Upper lobe of right lung (tissue), 1 donor: Measurements from ENCODE around the gene OSBPL9. TPM values are rescaled to one million over a fixed set of nuclear protein-coding genes. Genes with fewer than 3 reads are reported as not detected.
A peak's percentile ranks its signal among the peaks of the same experiment; 100 is the strongest.
"Not testable (repeated sequence)": the region's sequence is repeated elsewhere in the genome, so short reads cannot be mapped to it uniquely, and the experiment has no call there.

ENCODE experiments used
- ATAC-seq: fragments of 200-7000 bp; cut with Tn5 transposase; one replicate; pipeline ENCODE4 v1.9.1; 2020; ENCODE audit warnings: mild to moderate bottlenecking, moderate library complexity
- DNase-seq: peaks from one replicate; pipeline ENCODE4 v3.0.0-alpha.2; 2020
- H3K27ac ChIP-seq: fragments of 200-600 bp; one replicate; pipeline ENCODE4 v1.8.0; 2022
- H3K27me3 ChIP-seq: fragments of 200-600 bp; one replicate; pipeline ENCODE4 v1.8.0; 2022; ENCODE audit warnings: mild to moderate bottlenecking
- H3K36me3 ChIP-seq: fragments of 200-600 bp; one replicate; pipeline ENCODE4 v1.8.0; 2022
- H3K4me1 ChIP-seq: fragments of 200-600 bp; one replicate; pipeline ENCODE4 v1.8.0; 2022
- H3K4me3 ChIP-seq: fragments of 200-600 bp; one replicate; pipeline ENCODE4 v1.8.0; 2022; ENCODE audit warnings: mild to moderate bottlenecking
- H3K9me3 ChIP-seq: fragments of 200-600 bp; one replicate; pipeline ENCODE4 v1.8.0; 2022
- CTCF ChIP-seq: fragments of 200-600 bp; IDR thresholded peaks from one replicate; pipeline ENCODE4 v1.8.0; 2022; ENCODE audit warnings: antibody characterized with exemption
- intact Hi-C: fragments of 100-400 bp; cut with DNase I; formaldehyde crosslinking; loops from one replicate; pipeline ENCODE4 v1.11.0; 2022
- total RNA-seq: library from RNA; stranded (reverse); fragmentation: NEBNext Ultra II Directional; extraction: Animal tissue kit (Norgen Biotek cat#: 25700); gene quantifications from one replicate; pipeline ENCODE4 v1.2.1, GENCODE V29; 2021
- donor health status: DM: no; HTN: yes; CAD: no; lungs with severe emphysema.

Gene OSBPL9
- total RNA-seq, 1 donor from 2014 or later, result 72.7 TPM

GRCh38 chr1:51594716-51595115 is 22.2 kb upstream of the OSBPL9 start:
- Histone ChIP-seq H3K4me1 (no peaks in the 10 kb centered on the region), H3K36me3 (no peaks in the 10 kb centered on the region), H3K27ac (no peak overlapping the region), H3K4me3 (no peak overlapping the region), H3K27me3 (no peaks in the 10 kb centered on the region), H3K9me3 (no peaks in the 10 kb centered on the region)
- ATAC-seq, result no peak
- TF ChIP-seq CTCF, result no peak
- no peak for DNase-seq
- intact Hi-C loops, result no loop called here

- TF ChIP-seq CTCF, result no peak
- Histone ChIP-seq H3K27ac (no peak overlapping the region), H3K4me1 (peaks cover 9% of the 10 kb centered on the region), H3K36me3 (no peaks in the 10 kb centered on the region), H3K27me3 (no peaks in the 10 kb centered on the region), H3K4me3 (no peak overlapping the region), H3K9me3 (no peaks in the 10 kb centered on the region)
- DNase-seq, result no peak
- intact Hi-C loops, result no loop called here
- peak; percentile 62 for ATAC-seq
These were observed 16.4 kb upstream of the OSBPL9 start for GRCh38 chr1:51600529-51600928.

GRCh38 chr1:51600965-51601364 is 15.9 kb upstream of the OSBPL9 start:
- H3K4me3 ChIP-seq, result no peak overlapping the region
- H3K27me3 ChIP-seq, result no peaks in the 10 kb centered on the region
- H3K36me3 ChIP-seq, result no peaks in the 10 kb centered on the region
- peaks cover 9% of the 10 kb centered on the region for H3K4me1 ChIP-seq
- intact Hi-C loops, result no loop called here
- DNase-seq (no peak), ATAC-seq (no peak)
- H3K9me3 ChIP-seq, result no peaks in the 10 kb centered on the region
- TF ChIP-seq CTCF, result no peak
- no peak overlapping the region for H3K27ac ChIP-seq

GRCh38 chr1:51605961-51606723 is 10.8 kb upstream of the OSBPL9 start:
- H3K27me3 ChIP-seq, result no peaks in the 10 kb centered on the region
- H3K9me3 ChIP-seq, result no peaks in the 10 kb centered on the region
- H3K4me1 ChIP-seq, result peaks cover 8% of the 10 kb centered on the region
- no peak for TF ChIP-seq CTCF
- no peak overlapping the region for H3K27ac ChIP-seq
- no peak overlapping the region for H3K4me3 ChIP-seq
- H3K36me3 ChIP-seq, result no peaks in the 10 kb centered on the region
- DNase-seq (no peak), ATAC-seq (peak; percentile 83)
- intact Hi-C loops, result no loop called here

GRCh38 chr1:51607681-51608095 is 9.2 kb upstream of the OSBPL9 start:
- no peak for ATAC-seq
- Histone ChIP-seq H3K4me3 (no peak overlapping the region), H3K27me3 (no peaks in the 10 kb centered on the region), H3K36me3 (no peaks in the 10 kb centered on the region), H3K27ac (peak overlapping the region; percentile 11), H3K9me3 (no peaks in the 10 kb centered on the region), H3K4me1 (peaks cover 4% of the 10 kb centered on the region)
- intact Hi-C loops, result no loop called here
- DNase-seq, result no peak
- TF ChIP-seq CTCF, result no peak

GRCh38 chr1:51610104-51610503 is 6.8 kb upstream of the OSBPL9 start:
- H3K36me3 ChIP-seq, ATAC-seq, H3K9me3 ChIP-seq, H3K4me3 ChIP-seq, intact Hi-C loops, H3K27ac ChIP-seq, H3K27me3 ChIP-seq, DNase-seq, H3K4me1 ChIP-seq: not testable (repeated sequence)
